ENCODE measurements around the gene ATP5F1E.

The ATP5F1E gene

GRCh38 chr20:59062081-59062480, 29.9 kb upstream of the ATP5F1E start:
- no peak for TF ChIP-seq CTCF (conservative IDR thresholded peaks at IDR 0.05; ENCODE audit: low read depth)
- POLR2A ChIA-PET (ENCODE audit: low non-redundant PET), result no interaction called here
- H3K27ac ChIP-seq, result no peak overlapping the region
- DNase-seq (ENCODE audit: low spot score), result no peak
- CTCF ChIA-PET, result interaction anchor here (1.5 kb wide), 1 partner anchor 26 kb away, joined by 3 read pairs; no protein-coding TSS in a partner anchor

GRCh38 chr20:59055302-59055701, 23.2 kb upstream of the ATP5F1E start:
- H3K27ac ChIP-seq, result no peak overlapping the region
- TF ChIP-seq CTCF (conservative IDR thresholded peaks at IDR 0.05; ENCODE audit: low read depth), result peak; percentile 41
- ChIA-PET POLR2A (ENCODE audit: low non-redundant PET) (no interaction called here), CTCF (interaction anchor here (0.7 kb wide), 2 partner anchors 159 to 405 kb away, joined by 3 read pairs; no protein-coding TSS in a partner anchor)
- DNase-seq (ENCODE audit: low spot score), result no peak

- no peak for DNase-seq (ENCODE audit: low spot score)
- POLR2A ChIA-PET (ENCODE audit: low non-redundant PET), result no interaction called here
- CTCF ChIA-PET, result interaction anchor here (0.7 kb wide), 1 partner anchor 70 kb away, joined by 3 read pairs; no protein-coding TSS in a partner anchor
Measured at GRCh38 chr20:59051666-59052185, 19.6 kb upstream of the ATP5F1E start.

GRCh38 chr20:59050437-59050836, 18.3 kb upstream of the ATP5F1E start:
- CTCF ChIA-PET, result no interaction called here
- H3K27ac ChIP-seq, result no peak overlapping the region
- no peak for DNase-seq (ENCODE audit: low spot score)
- TF ChIP-seq CTCF (conservative IDR thresholded peaks at IDR 0.05; ENCODE audit: low read depth), result no peak
- POLR2A ChIA-PET (ENCODE audit: low non-redundant PET), result no interaction called here

More at GRCh38 chr20:59051666-59052185, 19.6 kb upstream of the ATP5F1E start:
- no peak for TF ChIP-seq CTCF (conservative IDR thresholded peaks at IDR 0.05; ENCODE audit: low read depth)
- H3K27ac ChIP-seq, result no peak overlapping the region

GRCh38 chr20:59048681-59049030, 16.5 kb upstream of the ATP5F1E start:
- CTCF ChIA-PET, result interaction anchor here (0.5 to 0.7 kb wide), 3 partner anchors 178 to 394 kb away, joined by 3 to 5 read pairs (median 4); no protein-coding TSS in a partner anchor
- no peak for TF ChIP-seq CTCF (conservative IDR thresholded peaks at IDR 0.05; ENCODE audit: low read depth)
- no peak overlapping the region for H3K27ac ChIP-seq
- no peak for DNase-seq (ENCODE audit: low spot score)
- POLR2A ChIA-PET (ENCODE audit: low non-redundant PET), result no interaction called here

- POLR2A ChIA-PET (ENCODE audit: low non-redundant PET), result no interaction called here
- no peak overlapping the region for H3K27ac ChIP-seq
- CTCF ChIA-PET, result interaction anchor here (0.5 kb wide), 1 partner anchor 365 kb away, joined by 3 read pairs; no protein-coding TSS in a partner anchor
- TF ChIP-seq CTCF (conservative IDR thresholded peaks at IDR 0.05; ENCODE audit: low read depth), result no peak
- no peak for DNase-seq (ENCODE audit: low spot score)
Measured at GRCh38 chr20:59047938-59048680, 16.0 kb upstream of the ATP5F1E start.

Measured in RWPE1 (cell line).